ENCODE data around the gene CFAP77.

DNA sequence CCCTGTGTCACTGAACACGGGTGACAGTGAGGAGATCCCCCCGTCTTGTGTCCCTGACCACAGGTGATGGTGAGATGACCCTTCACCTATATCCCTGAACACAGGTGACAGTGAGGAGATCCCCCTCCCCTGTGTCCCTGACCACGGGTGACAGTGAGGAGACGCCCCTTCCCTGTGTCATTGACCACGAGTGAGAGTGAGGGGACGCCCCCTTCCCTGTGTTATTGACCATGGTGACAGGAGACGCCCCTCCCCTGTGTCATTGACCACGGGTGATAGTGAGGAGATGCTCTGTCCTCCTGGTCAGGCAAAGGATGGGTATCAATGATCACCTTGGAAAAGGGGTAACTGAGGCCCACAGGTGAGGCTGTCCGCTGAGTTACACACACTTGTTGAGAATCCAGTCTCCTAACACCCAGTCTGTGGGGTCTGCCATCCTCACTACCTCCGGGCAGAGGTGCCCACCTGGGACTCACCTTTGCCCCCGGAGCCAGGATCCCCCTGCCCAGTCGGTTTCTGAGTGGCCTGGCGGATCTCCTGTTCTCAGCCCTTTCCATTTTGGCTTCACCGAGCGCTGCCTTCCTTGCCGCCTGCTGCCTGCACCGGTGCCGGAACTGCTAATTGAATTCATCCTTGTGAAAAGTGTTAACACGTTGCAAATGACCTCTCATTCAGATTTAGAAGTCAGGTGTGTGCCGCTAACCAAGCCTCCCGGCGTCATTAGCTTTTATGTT, 104.2 kb downstream of the CFAP77 start:
- TF ChIP-seq, protein P1, sequence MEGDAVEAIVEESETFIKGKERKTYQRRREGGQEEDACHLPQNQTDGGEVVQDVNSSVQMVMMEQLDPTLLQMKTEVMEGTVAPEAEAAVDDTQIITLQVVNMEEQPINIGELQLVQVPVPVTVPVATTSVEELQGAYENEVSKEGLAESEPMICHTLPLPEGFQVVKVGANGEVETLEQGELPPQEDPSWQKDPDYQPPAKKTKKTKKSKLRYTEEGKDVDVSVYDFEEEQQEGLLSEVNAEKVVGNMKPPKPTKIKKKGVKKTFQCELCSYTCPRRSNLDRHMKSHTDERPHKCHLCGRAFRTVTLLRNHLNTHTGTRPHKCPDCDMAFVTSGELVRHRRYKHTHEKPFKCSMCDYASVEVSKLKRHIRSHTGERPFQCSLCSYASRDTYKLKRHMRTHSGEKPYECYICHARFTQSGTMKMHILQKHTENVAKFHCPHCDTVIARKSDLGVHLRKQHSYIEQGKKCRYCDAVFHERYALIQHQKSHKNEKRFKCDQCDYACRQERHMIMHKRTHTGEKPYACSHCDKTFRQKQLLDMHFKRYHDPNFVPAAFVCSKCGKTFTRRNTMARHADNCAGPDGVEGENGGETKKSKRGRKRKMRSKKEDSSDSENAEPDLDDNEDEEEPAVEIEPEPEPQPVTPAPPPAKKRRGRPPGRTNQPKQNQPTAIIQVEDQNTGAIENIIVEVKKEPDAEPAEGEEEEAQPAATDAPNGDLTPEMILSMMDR (IDR thresholded peaks at IDR 0.05), result no peak
- TF ChIP-seq EZH2phosphoT487 (IDR thresholded peaks at IDR 0.05) (no peak), EZH2 (IDR thresholded peaks at IDR 0.05) (no peak)

Measured in neural progenitor cell (in vitro differentiated cells).